ENCODE results near the gene RAB3D. TPM values are rescaled to one million over a fixed set of nuclear protein-coding genes. Genes with fewer than 3 reads are reported as not detected.
"Not testable (repeated sequence)": the region's sequence is repeated elsewhere in the genome, so short reads cannot be mapped to it uniquely, and the experiment has no call there.

The RAB3D gene, protein sequence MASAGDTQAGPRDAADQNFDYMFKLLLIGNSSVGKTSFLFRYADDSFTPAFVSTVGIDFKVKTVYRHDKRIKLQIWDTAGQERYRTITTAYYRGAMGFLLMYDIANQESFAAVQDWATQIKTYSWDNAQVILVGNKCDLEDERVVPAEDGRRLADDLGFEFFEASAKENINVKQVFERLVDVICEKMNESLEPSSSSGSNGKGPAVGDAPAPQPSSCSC
- total RNA-seq = 24.0 TPM

DNA sequence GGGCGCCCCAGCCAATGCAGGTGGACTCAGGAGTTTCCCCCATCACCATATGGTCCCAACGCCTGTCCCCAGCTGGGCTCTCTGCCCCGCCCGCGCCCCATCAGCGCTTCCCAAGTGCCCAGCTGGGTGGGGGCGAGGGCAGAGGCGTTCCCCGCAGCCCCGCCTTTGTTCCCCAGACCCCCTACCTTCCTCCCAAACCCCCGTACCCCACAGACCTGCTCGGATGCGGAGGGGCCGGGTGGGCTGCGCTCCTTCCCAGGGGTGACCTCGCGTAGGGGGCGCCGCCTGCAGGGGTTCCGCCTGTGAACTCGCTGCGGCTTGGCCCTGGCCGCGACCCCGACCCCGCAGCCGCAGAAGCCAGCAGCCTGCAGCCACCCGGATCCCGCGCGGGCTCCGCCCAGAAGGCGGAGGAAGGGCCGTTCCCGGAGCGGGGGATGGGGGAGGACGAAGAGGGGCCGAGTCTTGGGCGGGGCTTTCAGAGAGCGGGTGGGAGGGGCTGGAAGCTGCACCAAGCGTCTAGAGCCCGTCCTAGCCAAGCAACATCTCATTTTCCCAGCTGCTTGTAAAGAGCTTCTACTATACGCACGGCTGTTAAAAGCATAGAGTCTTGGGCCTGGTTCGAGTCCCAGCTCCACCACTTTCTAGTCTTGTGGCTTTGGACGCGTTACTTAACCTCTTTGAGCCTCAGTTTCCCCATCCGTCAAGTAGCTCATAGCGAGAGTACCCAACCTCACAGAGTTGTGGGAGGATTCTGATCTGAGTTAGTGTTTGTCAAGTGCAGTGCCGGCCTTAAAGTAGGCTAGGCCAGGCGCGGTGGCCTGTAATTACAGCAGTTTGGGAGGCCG, at the start of gene RAB3D:
TSS of gene RAB3D (minus strand) at position 404 of the 845 bp plus-strand sequence. CDS start 2,258 bp downstream, outside the sequence.
- peak; percentile 82 for DNase-seq

DNA sequence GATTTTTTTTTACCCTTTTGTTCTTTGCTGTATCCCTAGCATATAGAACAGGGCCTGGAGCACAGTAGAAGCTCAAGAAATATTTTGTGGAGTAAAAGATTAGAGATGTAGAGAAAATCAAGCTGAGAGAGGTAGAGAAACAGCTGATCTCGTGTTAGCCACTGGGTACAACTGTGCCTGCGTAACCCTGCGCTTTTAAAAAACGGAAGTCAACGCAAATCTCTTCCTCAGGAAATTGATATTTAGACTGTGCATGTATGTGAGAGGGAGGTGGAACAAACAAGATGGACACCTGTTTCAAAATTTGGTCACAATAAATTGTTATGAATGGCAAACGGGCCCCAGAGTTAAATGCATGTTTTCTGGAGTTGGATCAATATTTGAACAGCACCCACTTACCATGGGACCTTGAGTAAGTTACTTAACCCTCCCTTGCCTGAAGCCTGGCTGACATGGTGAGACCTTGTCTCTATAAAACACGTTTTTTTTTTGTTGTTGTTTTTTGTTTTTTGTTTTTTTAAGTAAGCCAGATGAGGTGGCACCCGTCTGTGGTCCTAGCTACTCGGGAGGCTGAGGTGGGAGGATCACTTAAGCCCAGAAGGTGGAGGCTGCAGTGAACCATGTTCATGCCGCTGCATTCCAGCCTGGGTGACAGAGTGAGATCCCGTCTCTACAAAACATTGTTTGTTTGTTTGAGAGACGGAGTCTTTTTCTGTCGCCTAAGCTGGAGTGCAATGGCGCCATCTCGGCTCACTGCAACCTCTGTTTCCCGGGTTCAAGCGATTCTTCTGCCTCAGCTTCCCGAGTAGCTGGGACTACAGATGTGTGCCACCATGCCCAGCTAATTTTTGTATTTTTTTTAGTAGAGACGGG, 47.9 kb upstream of the RAB3D start:
- no peak for DNase-seq

- no peak for DNase-seq
These were observed 45.3 kb upstream of the RAB3D start for GRCh38 chr19:11384778-11385129.

GRCh38 chr19:11383706-11384048, 44.2 kb upstream of the RAB3D start:
- DNase-seq = no peak

DNA sequence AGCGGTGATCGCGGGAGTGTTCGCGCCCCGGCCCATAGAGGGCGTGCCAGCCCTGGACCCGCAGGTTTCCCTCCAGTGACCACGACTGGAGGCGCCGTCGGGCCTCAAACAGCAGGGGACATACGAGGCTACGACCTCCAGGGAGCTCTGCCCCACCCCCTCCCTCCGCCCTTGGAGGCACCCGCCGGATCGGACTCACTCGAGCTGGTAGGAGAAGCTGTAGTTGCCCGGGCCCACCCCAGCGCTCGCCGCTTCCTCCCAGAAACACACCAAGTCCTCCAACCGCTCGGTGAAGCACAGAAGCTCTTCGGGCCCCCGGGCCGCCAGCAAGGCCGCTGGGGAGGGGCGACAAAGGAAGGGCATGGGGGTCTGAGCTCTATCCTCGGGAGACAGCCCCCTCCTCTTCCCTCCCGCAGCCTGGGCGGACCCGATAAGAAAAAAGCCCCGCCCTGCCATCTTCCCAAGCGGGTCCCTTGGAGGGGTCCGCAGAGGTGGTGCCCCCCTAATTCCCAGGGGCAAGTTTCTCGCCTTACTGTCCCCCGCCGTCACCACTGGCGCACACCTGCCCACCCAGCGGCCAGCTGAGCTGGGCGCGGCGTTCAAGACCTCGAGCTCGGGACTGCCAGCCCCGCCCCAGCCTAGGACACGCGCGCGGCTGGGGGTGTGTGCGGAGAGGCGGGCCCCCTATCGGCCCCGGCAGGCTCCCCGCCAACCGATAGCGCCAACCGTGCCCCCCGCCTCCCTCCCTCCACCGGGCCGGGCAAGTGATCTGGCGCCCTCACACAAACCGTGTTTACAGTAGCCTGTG, 43.6 kb upstream of the RAB3D start:
- no peak for DNase-seq

DNA sequence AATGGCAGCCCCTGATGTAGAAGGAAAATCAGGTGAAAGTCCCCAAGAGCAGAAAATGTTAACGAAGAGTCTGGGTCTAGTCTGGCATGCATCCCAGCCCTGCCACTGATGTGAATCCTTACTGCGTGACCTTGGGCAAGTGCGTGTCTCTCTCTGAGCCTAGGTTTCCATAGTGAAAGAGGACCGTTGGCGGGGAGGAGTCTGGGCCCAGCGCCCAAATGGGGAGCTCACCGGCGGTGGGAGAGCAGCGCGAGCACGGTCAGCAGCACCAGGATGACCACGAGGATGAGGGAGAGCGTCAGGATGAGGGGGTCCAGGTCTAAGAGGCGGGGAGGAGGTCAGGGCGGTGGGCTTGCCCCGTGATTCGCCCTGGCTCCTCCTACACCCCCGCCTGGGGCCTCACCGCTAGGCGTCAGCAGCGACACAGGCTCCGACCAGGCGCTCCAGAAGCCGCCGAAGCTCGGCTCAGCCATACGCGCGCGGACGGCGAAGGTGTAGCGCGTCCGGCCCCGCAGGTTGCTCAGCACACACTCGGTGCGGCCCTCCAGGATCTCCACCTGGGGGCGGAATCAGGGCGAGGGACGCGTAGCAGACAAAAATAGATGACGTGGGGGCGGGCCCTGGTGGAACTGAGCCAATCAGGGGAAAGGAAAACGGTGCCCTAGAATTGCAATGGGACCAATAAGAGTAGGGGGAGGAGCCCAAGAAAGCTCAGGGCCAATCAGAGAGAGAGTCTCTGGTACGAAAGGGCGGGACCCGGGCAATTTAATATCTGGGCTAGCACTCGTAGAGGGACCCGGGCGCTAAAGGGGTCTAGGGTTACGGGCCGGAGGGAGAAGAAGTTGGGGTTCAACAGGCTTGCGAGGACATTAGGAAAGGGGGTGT, 41.4 kb upstream of the RAB3D start:
- DNase-seq = peak; percentile 89

DNA sequence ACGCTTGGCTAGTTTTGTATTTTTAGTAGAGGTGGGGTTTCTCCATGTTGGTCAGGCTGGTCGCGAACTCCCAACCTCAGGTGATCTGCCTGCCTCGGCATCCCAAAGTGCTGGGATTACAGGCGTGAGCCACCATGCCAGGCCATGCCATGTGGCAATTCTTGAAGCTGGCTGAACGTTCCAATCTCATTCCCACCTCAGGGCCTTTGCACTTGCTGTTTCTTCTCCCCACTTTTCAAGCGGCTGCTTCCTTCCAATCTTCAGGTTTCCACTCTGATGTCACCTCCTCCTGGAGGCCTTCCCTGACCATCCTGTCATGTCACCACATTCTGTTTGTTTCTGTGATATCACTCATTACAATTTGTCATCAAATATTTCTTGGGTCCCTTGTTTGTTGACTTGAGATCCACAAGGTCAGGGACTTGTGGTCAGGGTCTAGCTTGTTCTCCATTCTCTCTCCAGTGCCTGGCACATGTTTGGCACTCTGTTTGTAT, 40.4 kb upstream of the RAB3D start:
- no peak for DNase-seq

- not testable (repeated sequence) for DNase-seq
These were observed 39.9 kb upstream of the RAB3D start for GRCh38 chr19:11379269-11379845.

DNA sequence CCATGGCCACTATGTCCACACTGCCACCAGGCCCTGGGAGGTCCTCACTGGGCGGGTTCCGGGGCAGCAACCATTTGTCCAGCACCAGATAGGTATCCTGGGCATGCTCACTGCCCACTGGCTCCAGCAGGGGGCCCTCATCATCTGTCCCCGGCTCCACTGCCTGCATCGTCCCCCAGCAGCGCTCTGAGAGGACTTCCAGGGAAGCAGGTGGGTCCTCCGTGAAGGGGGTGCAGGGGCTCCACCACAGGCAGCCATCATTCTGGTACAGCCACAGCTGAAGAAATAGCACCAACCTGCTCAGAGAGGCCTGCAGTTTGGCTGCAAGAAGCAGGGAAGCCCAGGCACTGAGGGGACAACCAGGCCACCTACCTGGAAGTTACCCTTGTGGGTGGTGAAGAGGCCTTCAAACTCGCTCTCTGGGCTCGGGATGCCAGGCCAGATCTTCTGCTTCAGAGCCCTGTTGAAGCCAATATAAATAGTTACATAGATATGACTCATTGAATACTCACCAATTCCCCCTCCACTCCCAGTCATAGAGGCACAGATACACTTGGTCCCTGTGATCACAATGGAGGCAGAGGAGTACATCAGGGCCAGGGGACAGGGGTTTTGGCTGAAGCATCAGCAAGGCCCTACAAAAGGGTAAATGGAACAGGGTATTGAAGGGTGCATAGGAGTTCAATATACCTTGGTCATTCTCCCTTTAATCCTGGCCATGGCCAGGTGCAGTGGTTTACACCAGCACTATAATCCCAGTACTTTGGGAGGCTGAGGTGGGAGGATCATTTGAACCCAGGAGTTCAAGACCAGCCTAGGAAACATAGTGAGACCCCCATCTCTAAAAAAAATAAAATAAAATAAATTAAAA, 39.1 kb upstream of the RAB3D start:
- DNase-seq = no peak

DNA sequence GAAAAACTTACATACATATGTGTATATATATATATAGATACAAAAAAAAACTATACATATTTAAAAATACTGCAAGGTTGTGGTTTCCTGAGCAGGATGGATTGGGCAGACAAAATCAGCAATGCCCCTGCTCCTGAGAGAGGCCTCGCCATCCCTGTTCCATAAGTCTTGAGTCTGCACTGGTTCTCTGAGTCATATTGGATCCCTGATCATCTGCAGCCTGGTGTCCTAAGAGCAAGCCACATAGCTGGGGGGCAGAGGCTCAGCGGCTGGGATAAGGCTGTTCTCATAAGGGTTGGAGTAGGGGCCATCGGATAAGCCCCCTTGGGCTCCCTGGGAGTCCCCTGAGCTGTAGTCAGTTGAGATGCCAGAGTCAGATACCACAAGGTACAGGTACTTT, 38.3 kb upstream of the RAB3D start:
- no peak for DNase-seq

- no peak for DNase-seq
These were observed 37.8 kb upstream of the RAB3D start for GRCh38 chr19:11377237-11377636.

GRCh38 chr19:11375143-11375948, 35.9 kb upstream of the RAB3D start:
- no peak for DNase-seq

GRCh38 chr19:11374433-11375142, 35.1 kb upstream of the RAB3D start, which contains the start of gene SWSAP1:
Gene SWSAP1, plus strand, starts transcription at chr19:11374666. Its CDS starts 15 bp downstream, at chr19:11374681.
- DNase-seq = peak; percentile 99

GRCh38 chr19:11373885-11374432, 34.5 kb upstream of the RAB3D start:
- no peak for DNase-seq

DNA sequence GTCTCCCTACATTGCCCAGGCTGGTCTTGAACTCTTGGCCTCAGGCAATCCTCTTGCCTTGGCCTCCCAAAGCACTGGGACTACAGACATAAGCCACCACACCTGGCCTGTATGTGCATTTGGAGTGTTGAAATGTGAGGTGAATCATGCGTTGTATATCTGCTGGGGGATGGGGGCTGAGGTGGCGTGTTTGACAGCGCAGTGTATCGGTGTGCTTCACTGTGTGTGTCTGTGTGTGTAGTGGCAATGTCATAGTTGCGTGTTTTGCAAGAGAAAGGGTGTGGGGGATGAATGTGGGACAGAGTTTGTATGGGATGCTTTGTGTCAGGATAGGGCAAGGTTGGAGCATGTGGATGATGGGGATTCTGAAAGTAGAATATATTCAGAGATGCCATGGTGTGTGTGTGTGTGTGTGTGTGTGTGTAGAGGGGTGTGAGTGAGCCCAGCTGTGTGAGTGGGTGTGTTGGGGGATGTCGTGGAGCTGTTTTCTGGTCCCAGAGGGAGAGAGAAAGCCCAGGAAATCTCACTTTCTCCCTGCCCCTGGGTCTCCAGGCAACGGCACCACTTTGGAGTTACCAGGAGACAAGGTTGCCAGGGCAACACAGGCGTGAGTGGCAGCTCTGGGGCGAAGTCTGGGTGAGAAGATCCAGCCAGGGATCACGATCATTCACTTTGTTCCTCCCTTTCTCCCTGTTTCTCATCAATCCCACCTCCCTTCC, 33.9 kb upstream of the RAB3D start:
- peak; percentile 82 for DNase-seq

DNA sequence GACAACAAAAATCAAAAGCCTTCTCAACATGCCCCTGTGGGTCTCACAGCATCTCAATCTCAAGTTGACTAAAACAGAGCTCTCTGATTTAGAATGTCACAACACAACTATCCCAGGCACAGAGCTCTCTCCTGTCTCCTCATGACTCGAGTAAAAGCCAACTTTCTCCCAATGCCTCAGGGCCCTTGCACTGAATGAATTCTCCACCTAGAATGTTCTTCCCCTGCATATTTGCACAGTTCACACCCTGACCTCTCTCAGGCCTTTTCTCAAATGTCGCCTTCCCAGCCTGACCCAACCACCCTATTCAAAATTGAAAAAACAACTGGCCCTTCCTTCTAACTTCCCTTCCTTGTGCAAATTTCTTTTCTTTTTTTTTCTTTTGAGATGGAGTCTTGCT, 31.3 kb upstream of the RAB3D start:
- DNase-seq = no peak

DNA sequence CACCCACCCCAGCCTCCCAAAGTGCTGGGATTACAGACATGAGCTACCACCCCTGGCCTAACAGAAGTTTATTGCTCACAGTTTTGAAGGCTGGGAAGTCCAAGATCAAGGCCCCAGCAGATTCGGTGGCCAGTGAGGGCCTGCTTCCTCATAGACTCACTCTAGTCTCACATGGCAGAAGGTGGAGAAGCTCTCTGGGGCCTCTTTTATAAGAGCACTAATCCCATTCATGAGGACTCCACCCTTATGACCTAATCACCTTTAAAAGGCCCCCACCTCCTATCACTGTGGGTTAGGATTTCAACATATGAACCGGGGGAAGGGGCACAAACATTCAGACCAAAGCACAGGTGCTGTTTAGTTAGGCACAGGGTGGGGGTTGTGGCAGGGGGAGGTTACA, 28.1 kb upstream of the RAB3D start:
- DNase-seq = no peak
